Subcutaneous adipose tissue (tissue), 4 donors: ENCODE measurements around the gene ZNF766. TPM values are rescaled to one million over a fixed set of nuclear protein-coding genes. Genes with fewer than 3 reads are reported as not detected.

Source experiments
- CTCF ChIP-seq: fragments of 450-650 bp; IDR thresholded peaks from one replicate; pipeline ENCODE4 v1.5.1; 2016; ENCODE audit warnings: low read depth, mild to moderate bottlenecking, control low read depth, antibody characterized with exemption, moderate library complexity
- total RNA-seq, 4 donors: library from RNA; depleted of rRNA; stranded (reverse); fragments of >200 nt; gene quantifications; one replicate each; pipeline ENCODE4 v1.1.0, GENCODE V29; 2016

ZNF766 gene
- 10 to 100 TPM in 3 of 4 donors, 1 to 10 TPM in 1; 7.3 to 13.9 (median 12.0) TPM for total RNA-seq

GRCh38 chr19:52269338-52270261, at the start of gene ZNF766:
ZNF766 (plus strand) TSS chr19:52269587; CDS start chr19:52269614, 27 bp downstream.
- no peak for TF ChIP-seq CTCF

GRCh38 chr19:52219611-52220010, 49.8 kb upstream of the ZNF766 start:
- TF ChIP-seq CTCF, result no peak

GRCh38 chr19:52221031-52221430, 48.4 kb upstream of the ZNF766 start:
- no peak for TF ChIP-seq CTCF

DNA sequence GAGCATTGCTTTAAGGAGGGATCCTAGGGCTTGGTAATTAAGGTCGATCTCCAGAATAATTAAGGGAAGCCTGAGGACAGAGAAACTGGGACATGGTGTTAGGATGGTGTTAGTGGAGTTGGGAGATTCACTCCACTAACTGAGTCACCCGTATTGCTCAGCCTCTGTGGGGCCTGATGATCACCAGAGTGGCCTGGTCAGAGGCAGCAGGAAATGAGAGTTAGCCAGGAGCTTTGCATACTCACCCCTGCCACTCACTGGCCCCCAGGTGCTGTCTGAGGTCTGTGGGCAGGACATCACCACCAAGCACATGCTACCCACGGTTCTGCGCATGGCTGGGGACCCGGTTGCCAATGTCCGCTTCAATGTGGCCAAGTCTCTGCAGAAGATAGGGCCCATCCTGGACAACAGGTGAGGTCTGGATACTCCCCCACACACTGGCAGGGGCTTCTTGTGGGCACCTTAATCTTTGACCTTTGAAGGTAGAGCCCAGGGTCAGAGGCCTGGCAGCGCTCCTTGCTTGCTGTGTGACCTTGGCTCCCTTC, 47.5 kb upstream of the ZNF766 start:
- TF ChIP-seq CTCF, result no peak

- TF ChIP-seq CTCF, result no peak
These were observed 45.2 kb upstream of the ZNF766 start for GRCh38 chr19:52224211-52224610.

DNA sequence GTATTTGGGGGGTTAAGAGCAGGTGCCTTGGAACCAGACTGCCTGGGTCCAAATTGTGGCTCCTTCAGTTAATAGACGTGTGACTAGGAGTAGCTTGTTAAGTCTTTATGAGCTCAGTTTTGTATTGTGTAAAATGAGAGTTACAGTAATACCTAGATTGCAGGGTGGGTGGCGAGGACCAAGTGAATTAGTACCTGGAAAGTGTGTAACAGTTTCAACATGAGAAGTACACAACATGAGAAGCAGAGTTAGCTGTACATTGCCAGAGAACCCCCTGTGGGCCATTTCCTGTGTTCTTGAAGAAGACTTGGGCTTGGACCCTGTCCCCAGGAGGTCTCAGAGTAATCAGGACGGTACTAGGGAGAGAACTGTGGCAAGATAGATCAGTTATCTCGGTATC, 42.7 kb upstream of the ZNF766 start:
- no peak for TF ChIP-seq CTCF

DNA sequence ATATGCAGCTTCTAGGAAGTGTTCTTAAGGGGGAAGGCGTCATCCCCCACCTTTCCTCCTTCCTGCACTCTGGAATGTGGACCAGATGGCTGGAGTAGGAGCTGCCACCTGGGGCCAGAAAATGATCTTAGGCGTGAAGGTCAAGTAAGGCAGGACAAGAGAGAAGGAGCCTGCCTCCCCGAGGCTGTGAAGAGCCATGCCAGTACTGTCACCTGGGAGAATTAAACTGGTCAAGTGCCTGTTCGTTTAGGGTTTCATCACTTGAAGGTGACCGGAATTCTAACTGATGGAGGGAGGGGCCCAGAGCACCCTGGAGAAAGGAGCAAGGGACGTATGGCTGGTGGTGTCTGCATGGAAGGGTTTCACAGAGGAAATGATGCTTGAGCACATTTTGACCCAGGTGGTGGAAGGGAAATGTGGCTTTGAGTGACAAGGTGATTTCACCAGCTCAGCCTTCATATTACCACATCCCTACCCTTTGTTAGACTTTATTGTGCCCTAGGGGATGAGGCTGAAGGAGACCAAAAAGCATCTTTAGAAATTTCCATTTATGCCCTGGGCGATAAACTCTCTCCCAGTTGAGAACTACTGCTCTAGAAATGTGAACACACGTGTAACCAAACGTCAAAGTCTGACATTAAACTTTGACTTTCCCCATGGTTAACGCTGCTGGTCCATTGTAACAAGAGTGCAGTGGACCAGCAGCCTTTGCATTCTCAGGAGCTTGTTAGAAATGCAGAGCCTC, 42.0 kb upstream of the ZNF766 start:
- no peak for TF ChIP-seq CTCF
